GM12878 (cell line): ENCODE results near the gene SLC22A12. TPM values are rescaled to one million over a fixed set of nuclear protein-coding genes. Genes with fewer than 3 reads are reported as not detected.

ENCODE experiments used
- ATAC-seq: fragments of 200-7000 bp; cut with Tn5 transposase; 3 replicates; pipeline ENCODE4 v1.9.1; 2020; ENCODE audit warnings: mild to moderate bottlenecking, moderate library complexity
- BruUV-seq: library from RNA; stranded (reverse); fragments of 400-500 nt; replicated peaks from 2 replicates; lab custom pipeline; 2021; lab: Mats Ljungman, UMichigan
- CTCF ChIA-PET: fragments of 300-600 bp; sonication (Branson Sonifier 250); formaldehyde crosslinking; extraction: SDS; loops from one replicate; lab custom pipeline; 2021; ENCODE audit warnings: inconsistent platforms; lab: Yijun Ruan, JAX
- POLR2A ChIA-PET: fragments of 350-600 bp; formaldehyde crosslinking; extraction: SDS; loops from one replicate; lab custom pipeline; 2021; ENCODE audit warnings: inconsistent platforms; lab: Charles Lee
- RAD21 ChIA-PET: fragments of 300-600 bp; sonication (Branson Sonifier 250); formaldehyde crosslinking; loops from one replicate; lab custom pipeline; 2023; ENCODE audit warnings: antibody characterized with exemption; ENCODE audit not compliant: unreplicated experiment; lab: Charles Lee
- SMC1A ChIA-PET: fragments of 300-600 bp; sonication (Branson Sonifier 250); formaldehyde crosslinking; loops from one replicate; lab custom pipeline; 2023; ENCODE audit not compliant: unreplicated experiment, uncharacterized antibody; lab: Charles Lee
- DNase-seq: peaks from one replicate; pipeline ENCODE4 v3.0.0-alpha.2; 2011; ENCODE audit warnings: low read depth, low spot score
- FAIRE-seq: peaks from 3 replicates; lab custom pipeline; 2011; peaks lifted over from hg19 to GRCh38; lab: Jason Lieb, UNC
- H2AFZ ChIP-seq: 2 replicates; pipeline ENCODE4 v1.6.0; 2011; ENCODE audit warnings: low read depth, low read length, control low read depth; ENCODE audit not compliant: control insufficient read depth
- H3K27ac ChIP-seq: 2 replicates; pipeline ENCODE4 v1.5.1; 2011; ENCODE audit warnings: control low read depth; ENCODE audit not compliant: control insufficient read depth, insufficient read depth
- H3K27me3 ChIP-seq, 2 experiments: replicated peaks in 1 of 2; 2 replicates each; pipeline versions ENCODE4 v1.6.0 to v1.6.1; 2011; ENCODE audit warnings: low read length in 1 of 2; ENCODE audit not compliant: control insufficient read depth in 2 of 2, insufficient read depth in 2 of 2
- H3K36me3 ChIP-seq, 2 experiments: 2 replicates each; pipeline ENCODE4 v1.5.1; 2011; ENCODE audit warnings: low read length in 1 of 2; ENCODE audit not compliant: control insufficient read depth in 2 of 2, insufficient read depth in 2 of 2
- H3K4me1 ChIP-seq: 2 replicates; pipeline ENCODE4 v1.6.1; 2011; ENCODE audit warnings: mild to moderate bottlenecking, low read length, moderate library complexity, mixed read lengths; ENCODE audit not compliant: control insufficient read depth, insufficient read depth
- H3K4me2 ChIP-seq: 2 replicates; pipeline ENCODE4 v1.6.0; 2011; ENCODE audit warnings: control low read depth; ENCODE audit not compliant: control insufficient read depth, insufficient read depth
- H3K4me3 ChIP-seq: fragments of 200-600 bp; sonication (generic); 2 replicates; pipeline ENCODE4 v1.5.1; 2016
- H3K79me2 ChIP-seq: 2 replicates; pipeline ENCODE4 v1.6.0; 2011; ENCODE audit warnings: low read length; ENCODE audit not compliant: control insufficient read depth, insufficient read depth
- H3K9ac ChIP-seq: 2 replicates; pipeline ENCODE4 v1.8.0; 2011; ENCODE audit warnings: low read length, control low read depth, mixed read lengths; ENCODE audit not compliant: control insufficient read depth, insufficient read depth
- H3K9me3 ChIP-seq: replicated peaks from 3 replicates; pipeline ENCODE4 v1.5.1; 2011; ENCODE audit warnings: mild to moderate bottlenecking, low read length; ENCODE audit not compliant: control insufficient read depth, insufficient read depth
- H4K20me1 ChIP-seq: 2 replicates; pipeline ENCODE4 v1.6.0; 2011; ENCODE audit not compliant: control insufficient read depth, insufficient read depth
- BCL11A ChIP-seq: IDR thresholded peaks from 2 replicates; pipeline ENCODE4 v1.6.1; 2011; ENCODE audit warnings: low read depth, low read length
- E2F8 ChIP-seq: fragments of 450-650 bp; IDR thresholded peaks from 2 replicates; pipeline ENCODE4 v1.6.1; 2018; ENCODE audit warnings: mild to moderate bottlenecking, low read depth, moderate library complexity; ENCODE audit not compliant: partially characterized antibody
- E4F1 ChIP-seq: fragments of 450-650 bp; IDR thresholded peaks from 2 replicates; pipeline ENCODE4 v1.6.1; 2018; ENCODE audit warnings: borderline replicate concordance, mild to moderate bottlenecking; ENCODE audit not compliant: partially characterized antibody
- HDGF ChIP-seq: fragments of 450-650 bp; IDR thresholded peaks from 2 replicates; pipeline ENCODE4 v1.6.1; 2016; ENCODE audit warnings: antibody characterized with exemption
- MEF2B ChIP-seq: fragments of 450-650 bp; IDR thresholded peaks from 2 replicates; pipeline ENCODE4 v1.6.1; 2018; ENCODE audit warnings: mild to moderate bottlenecking, moderate library complexity; ENCODE audit not compliant: partially characterized antibody, poor library complexity, severe bottlenecking
- RCOR1 ChIP-seq: conservative IDR thresholded peaks from 2 replicates; pipeline ENCODE4 v1.6.1; 2012; ENCODE audit warnings: low read depth, low read length, improper control_type of control experiment
- SREBF2 ChIP-seq: IDR thresholded peaks from 2 replicates; pipeline ENCODE4 v1.6.1; 2012; ENCODE audit warnings: mild to moderate bottlenecking, low read length
- SRF ChIP-seq, 2 experiments: IDR thresholded peaks; 2 replicates each; pipeline ENCODE4 v1.6.1; 2011; ENCODE audit warnings: low read depth in 2 of 2, low read length in 2 of 2, mild to moderate bottlenecking in 1 of 2, moderate library complexity in 1 of 2
- STAT3 ChIP-seq: IDR thresholded peaks from 2 replicates; pipeline ENCODE4 v1.6.1; 2011; ENCODE audit warnings: low read depth, low read length, improper control_type of control experiment
- TCF7 ChIP-seq: IDR thresholded peaks from 2 replicates; pipeline ENCODE4 v1.6.1; 2014; ENCODE audit warnings: antibody characterized with exemption, borderline replicate concordance
- WGBS: methylation state at CpG from one replicate; pipeline ENCODE4 v1.1.6; 2016; ENCODE audit warnings: low lambda C conversion rate; ENCODE audit not compliant: insufficient replicate concordance, insufficient coverage; ENCODE audit errors: missing lambda C conversion rate; 5-methylcytosine and 5-hydroxymethylcytosine counted together
- in situ Hi-C: fragments of 300-500 bp; cut with MboI; formaldehyde crosslinking; loops from 9 replicates; pipeline ENCODE4 v1.14.3; 2018; ENCODE audit warnings: mixed read lengths
- intact Hi-C: fragments of 100-400 bp; cut with micrococcal nuclease; formaldehyde crosslinking; loops from one replicate; pipeline ENCODE4 v1.14.2; 2022; ENCODE audit not compliant: unreplicated experiment
- polyA plus RNA-seq, 11 experiments: library from polyadenylated mRNA; depleted of rRNA in 4 of 11; unstranded in 6 of 11; stranded (reverse) in 5 of 11; fragments of >200 nt; fragmentation: Nextera tagmentation in 4 of 11; fragmentation: Illumina TruSeq in 1 of 11; extraction: Ambion mirVana in 4 of 11; extraction: Trizol in 1 of 11; gene quantifications; 1 replicate in 1 of 11; 2 replicates in 10 of 11; pipeline versions ENCODE4 v1.2.1 to v1.2.3, GENCODE V29; 2011 to 2016; ENCODE audit warnings: inconsistent platforms in 2 of 11, missing spikeins in 2 of 11, low read depth in 1 of 11
- total RNA-seq, 4 experiments: library from RNA; depleted of rRNA in 3 of 4; stranded (reverse); fragments of >200 nt in 3 of 4; fragmentation: Illumina TruSeq in 1 of 4; extraction: Trizol in 1 of 4; gene quantifications; 2 replicates each; pipeline versions ENCODE4 v1.2.1 to v1.2.3, GENCODE V29; 2013 to 2021

Gene SLC22A12
- total and polyA plus RNA-seq, 10 of the 15 experiments (the other 5 are each of a cell fraction or from before 2014, with no cell fraction given), result not detected

DNA sequence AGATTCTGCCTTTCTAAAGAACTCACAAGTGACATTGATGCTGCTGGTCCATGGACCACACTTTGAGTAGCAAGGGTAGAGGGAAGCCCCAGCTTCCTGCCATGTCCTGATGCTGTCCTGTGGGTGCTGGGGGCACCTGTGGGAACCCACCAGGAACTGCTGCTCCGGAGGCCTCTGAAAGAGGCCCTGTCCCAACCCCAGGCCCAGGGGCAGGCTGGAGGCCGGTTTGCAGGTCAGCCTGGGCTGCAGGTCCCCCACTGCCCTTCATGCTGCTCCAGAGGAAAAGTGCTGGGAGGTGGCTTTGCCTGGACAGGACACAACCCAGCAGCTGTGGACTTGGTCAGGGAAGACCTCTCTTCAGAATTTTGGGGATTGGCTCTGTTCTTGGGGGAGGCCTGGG, 44.8 kb upstream of the SLC22A12 start (continued):
- TF ChIP-seq MEF2B, result no peak

DNA sequence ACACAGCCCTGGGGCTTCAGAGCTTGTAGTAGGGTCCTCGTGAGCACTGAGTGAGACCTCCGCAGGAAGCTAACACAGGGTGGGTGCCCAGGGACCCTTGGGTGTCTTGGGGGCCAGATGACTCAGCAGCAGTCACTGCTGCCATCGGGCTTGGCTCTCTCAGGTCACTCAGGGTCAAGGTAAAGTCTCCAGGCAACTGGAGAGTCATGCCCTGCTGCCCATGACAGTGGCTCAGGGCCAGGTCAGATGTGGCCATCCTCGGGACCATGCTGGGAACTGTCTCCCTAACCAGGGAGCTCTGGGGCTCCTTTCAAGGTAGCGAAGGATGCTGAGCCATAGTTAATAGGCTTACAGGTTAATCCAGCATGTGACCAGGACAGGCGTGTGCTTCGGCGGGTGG, 44.4 kb upstream of the SLC22A12 start:
- ATAC-seq (no peak), DNase-seq (no peak)
- ChIA-PET POLR2A (no interaction called here), RAD21 (no interaction called here), SMC1A (no interaction called here)
- no TSS peak for BruUV-seq
- Histone ChIP-seq H3K27me3 (no peaks in the 10 kb centered on the region), H4K20me1 (no peaks in the 10 kb centered on the region), H3K9ac (no peak overlapping the region), H2AFZ (no peak overlapping the region), H3K4me3 (no peak overlapping the region), H3K36me3 (no peaks in the 10 kb centered on the region), H3K4me1 (no peaks in the 10 kb centered on the region), H3K9me3 (no peaks in the 10 kb centered on the region), H3K27ac (no peak overlapping the region), H3K4me2 (no peak overlapping the region)
- in situ Hi-C loops, result no loop called here
- TF ChIP-seq TCF7 (no peak), STAT3 (no peak), E4F1 (no peak), SREBF2 (no peak), RCOR1 (no peak), SRF (IDR thresholded peaks at IDR 0.05; ENCODE audit: low read depth in 2 of 2, low read length in 2 of 2) (no peak), HDGF (no peak), BCL11A (no peak), E2F8 (no peak)
- TF ChIP-seq, all 136 proteins: peak for 0
- H3K79me2 ChIP-seq, result no peaks in the 10 kb centered on the region
- no peak for FAIRE-seq
- CTCF ChIA-PET, result interaction anchor here (1.2 kb wide), 1 partner anchor 106 kb away, joined by 3 read pairs; no protein-coding TSS in a partner anchor
- WGBS, result 35% methylated on average over 8 of the region's 8 CpGs
- intact Hi-C loops, result no loop called here
